Esophagus mucosa (tissue), 1 donor: ENCODE measurements around the gene EIF4G3. TPM values are rescaled to one million over a fixed set of nuclear protein-coding genes. Genes with fewer than 3 reads are reported as not detected.
"Not testable (repeated sequence)": the region's sequence is repeated elsewhere in the genome, so short reads cannot be mapped to it uniquely, and the experiment has no call there.

Experiments used
- ATAC-seq: fragments of 200-7000 bp; cut with Tn5 transposase; one replicate; pipeline ENCODE4 v1.9.1; 2020
- total RNA-seq: library from RNA; stranded (reverse); gene quantifications from one replicate; pipeline ENCODE4 v1.2.4, GENCODE V29; 2023
- donor health status: DM: yes; HTN: yes; CAD: no.

EIF4G3 gene
- 35.7 TPM for total RNA-seq

GRCh38 chr1:21176586-21177555, at the start of gene EIF4G3:
Gene EIF4G3 (minus strand): TSS chr1:21176897. CDS start chr1:21002742, 174,155 bp downstream.
- ATAC-seq, result peak; percentile 97

DNA sequence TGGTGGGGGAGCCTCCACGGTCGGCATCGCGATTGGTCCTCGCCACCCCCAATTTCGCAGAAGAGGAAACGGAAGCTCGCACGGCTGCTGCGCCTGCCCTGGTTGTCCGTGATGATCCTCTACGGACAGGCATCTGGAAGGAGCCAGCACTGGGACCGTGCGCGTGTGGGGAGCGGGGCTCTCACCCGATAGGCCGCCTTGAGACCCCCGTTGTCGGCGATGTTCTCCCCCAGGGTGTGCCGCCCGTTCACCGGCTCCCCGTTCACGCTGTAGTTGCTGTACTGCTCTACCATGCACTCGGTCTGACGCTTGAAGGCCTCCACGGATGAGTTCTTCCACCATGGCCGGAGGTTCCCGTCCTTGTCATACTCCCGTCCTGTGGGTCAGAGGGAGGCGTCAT, 48.4 kb upstream of the EIF4G3 start:
- no peak for ATAC-seq

DNA sequence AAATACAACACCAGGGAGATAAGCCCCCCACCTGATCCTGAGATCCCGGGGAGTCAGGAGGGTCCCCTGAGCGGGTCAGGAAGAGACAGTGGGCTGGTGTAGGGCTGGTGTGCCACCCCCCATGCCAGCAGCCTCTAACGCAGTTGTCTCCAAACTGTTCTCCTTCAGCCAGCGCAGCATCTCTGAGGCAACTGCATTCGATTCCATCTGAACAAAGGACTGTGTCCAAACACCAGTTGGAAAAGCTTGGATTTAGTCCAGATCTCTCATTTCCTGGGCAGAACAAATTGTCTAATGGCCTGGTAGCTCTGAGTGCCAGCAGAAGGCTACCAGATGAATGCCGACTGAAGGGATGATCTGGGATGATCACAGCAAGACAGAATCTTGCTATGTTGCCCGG, 44.1 kb upstream of the EIF4G3 start:
- ATAC-seq, result no peak

DNA sequence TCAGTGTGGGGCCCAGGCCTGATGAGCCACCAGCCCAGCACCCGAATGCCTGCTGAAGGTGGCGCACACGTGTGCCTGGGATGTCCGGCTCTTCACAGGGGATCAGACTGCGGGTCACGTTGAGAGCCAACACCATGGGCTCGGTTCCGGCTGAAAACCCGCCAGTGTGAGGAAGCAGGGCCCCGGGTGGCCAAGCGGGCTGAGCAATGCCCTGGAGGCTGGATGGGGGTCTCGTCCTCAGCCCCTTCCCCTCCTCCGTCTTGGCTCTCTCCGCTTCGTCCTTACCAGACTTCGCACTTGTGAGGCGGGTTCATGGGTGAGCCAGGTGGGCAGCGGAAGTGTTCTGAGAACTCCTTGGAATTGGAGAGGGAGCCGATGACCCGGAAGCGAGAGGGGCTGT, 43.0 kb upstream of the EIF4G3 start:
- no peak for ATAC-seq

- ATAC-seq, result peak; percentile 34
These were observed 41.3 kb upstream of the EIF4G3 start for GRCh38 chr1:21217812-21218596.

GRCh38 chr1:21216835-21217811, 40.4 kb upstream of the EIF4G3 start:
- peak; percentile 45 for ATAC-seq

DNA sequence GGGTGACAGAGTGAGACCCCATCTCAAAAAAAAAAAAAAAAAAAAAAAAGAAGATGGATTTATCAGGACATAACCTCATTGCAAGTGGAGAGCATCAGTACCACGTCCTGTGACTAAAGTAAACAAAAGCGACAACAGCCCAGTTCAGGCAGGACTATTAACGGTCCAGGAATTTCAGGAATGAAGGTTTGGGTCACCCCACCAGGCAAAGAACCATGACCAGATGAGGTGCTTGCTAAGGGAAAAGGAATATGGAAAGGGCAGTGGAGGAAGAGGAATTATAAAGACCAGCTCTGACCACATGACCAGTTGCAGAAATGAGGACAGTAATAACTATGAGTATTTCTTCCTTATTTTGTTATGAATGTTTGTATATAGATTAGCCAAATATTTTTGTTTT, 35.4 kb upstream of the EIF4G3 start:
- no peak for ATAC-seq

DNA sequence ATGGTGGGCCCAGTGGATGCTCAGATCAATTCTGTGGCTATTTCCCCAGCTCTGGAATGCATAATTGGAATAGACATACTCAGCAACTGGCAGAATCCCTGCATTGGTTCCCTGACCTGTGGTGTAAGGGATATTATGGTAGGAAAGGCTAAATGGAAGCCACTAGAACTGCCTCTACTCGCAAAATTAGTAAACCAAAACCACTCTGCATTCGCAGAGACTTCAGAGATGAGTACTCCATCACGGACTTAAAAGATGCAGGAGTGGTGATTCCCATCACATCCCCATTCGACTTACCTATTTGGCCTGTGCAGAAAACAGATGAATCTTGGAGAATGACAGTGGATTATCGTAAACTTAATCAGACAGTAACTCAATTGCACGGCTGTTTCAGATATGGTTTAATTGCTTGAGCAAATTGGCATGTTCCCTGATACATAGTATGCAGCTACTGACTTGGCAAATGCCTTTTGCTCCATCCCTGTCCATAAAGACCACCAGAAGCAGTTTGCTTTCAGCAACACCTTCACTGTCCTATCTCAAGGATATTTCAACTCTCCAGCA, 31.5 kb upstream of the EIF4G3 start:
- not testable (repeated sequence) for ATAC-seq

DNA sequence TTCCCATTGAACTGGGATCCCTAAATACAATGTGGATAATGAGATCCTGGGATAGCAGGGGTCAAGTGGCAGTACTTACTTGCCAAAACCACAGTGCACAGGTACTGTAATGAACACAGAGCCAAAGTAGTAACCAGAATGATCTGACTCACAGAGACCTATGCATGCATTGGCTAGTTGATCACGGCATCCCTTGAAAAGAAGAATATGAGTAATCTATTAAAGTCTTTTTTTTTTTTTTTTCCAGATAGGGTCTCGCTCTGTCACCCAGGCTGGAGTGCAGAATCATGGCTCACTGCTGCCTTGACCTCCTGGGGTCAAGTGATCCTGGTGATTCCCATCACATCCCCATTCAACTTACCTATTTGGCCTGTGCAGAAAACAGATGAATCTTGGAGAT, 29.4 kb upstream of the EIF4G3 start:
- no peak for ATAC-seq

DNA sequence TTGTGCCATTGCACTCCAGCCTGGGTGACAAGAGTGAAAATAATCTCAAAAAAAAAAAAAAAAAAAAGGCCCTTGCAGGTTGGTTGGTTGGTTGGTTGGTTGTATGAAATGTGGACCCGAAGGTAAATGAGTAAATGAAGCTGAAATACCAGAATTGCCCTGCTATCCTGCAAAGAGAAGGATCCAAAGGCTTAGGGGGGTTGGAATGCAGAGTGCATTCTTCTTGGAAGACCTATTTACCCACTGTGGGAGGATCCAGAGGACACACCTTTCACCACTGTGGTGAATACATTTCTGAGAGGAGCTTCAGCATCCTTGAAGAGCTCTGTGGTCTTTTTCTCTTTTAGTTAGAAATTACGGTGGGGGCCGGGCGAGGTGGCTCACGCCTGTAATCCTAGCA, 28.7 kb upstream of the EIF4G3 start:
- no peak for ATAC-seq

GRCh38 chr1:21201650-21202049, 25.0 kb upstream of the EIF4G3 start:
- ATAC-seq, result no peak

GRCh38 chr1:21201238-21201637, 24.5 kb upstream of the EIF4G3 start:
- not testable (repeated sequence) for ATAC-seq

DNA sequence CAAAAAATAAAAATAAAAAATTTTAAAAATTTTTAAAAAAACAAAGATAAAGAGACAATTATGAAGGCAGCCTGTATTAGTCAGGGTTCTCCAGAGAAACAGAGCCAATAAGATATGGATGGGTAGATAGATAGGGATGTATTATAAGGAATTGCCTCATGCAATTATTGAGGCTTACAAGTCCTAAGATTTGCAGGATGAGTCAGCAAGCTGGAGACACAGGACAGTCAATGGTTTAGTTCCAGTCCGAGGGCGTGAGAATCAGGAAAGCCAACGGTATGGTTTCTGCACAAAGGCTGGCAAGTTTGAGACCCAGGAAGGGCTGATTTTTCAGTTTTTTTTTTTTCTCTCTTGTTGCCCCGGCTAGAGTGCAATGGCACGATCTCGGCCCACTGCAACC, 24.1 kb upstream of the EIF4G3 start:
- ATAC-seq, result peak; percentile 44

GRCh38 chr1:21198929-21199328, 22.2 kb upstream of the EIF4G3 start:
- ATAC-seq, result no peak

DNA sequence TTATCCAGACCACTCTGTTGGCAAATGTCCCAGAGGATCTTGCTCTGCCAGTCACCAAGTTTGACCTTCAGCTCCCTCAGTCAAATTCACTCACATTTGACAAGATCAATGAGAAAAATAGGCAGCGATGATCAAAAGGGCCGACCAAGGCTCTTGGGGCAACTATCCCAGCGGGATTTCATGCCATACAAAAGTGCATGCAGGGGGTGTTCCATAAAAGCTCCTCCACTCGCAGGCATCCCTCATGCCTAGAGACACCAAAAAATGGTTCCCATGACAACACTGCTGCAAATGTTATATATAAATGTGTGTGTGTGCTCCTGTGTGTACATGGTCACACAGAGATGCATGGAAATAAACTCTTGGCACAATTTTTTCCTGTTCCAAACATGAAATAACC, 16.2 kb upstream of the EIF4G3 start:
- ATAC-seq, result no peak

DNA sequence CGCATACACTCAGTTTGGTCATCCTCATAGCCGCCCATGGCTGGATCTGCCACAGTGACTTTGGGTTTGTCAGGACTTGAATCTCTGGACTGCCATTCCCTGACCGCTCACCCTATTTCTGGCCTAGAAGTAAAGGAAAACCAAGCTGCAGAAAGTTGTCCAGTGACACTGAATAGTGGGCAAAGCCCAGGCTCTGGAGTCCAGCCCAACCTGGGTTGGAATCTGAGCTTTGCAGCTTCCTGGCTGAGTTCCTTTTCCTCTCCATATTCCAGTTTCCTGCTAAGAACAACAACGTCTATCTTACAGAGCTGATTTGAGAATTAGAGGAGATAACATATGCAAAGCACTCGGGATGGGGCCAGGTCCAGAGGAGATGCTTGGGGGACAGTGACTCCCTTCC, 15.6 kb upstream of the EIF4G3 start:
- ATAC-seq, result no peak

DNA sequence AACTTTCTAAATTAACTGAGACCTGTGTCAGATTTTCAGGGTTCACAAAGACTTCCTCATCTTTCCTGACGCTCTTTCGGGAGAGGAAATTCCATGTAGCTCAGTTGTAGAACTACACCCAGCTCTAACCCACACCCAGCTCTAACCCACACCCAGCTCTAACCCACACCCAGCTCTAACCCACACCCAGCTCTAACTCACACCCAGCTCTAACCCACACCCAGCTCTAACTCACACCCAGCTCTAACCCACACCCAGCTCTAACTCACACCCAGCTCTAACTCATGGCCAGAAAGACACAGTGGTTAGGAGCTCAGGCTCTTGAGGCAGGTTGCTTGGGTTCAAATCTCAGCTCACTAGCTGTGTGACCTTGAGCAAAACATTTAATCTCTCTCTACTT, 14.1 kb upstream of the EIF4G3 start:
- peak; percentile 44 for ATAC-seq

DNA sequence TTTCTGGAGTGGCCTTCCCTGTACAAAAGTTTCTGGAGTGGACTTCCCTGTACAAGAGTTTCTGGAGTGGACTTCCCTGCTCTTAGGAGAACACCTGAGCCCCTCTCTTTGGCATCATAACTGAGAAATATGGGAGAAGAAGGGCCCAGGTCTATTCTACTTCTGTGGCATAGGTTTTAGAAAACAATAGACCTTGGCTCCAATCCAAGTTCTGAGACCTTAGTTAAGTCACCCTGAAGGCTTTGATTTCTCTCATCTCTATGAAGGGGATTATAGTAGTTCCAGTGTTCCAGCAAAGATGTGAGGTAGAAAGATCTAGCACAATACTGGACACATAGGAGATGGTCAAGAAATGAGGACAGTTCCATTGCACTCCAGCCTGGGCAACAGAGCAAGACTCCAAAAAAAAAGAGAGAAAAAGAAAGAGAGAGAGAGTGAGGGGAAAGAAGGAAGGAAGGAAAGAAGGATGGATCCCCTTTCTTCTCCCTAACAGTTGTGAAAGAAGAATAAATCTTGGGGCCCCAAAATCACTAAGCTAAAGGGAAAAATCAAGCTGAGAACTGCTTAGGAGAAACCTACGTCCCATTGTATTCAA, 13.3 kb upstream of the EIF4G3 start:
- peak; percentile 19 for ATAC-seq

DNA sequence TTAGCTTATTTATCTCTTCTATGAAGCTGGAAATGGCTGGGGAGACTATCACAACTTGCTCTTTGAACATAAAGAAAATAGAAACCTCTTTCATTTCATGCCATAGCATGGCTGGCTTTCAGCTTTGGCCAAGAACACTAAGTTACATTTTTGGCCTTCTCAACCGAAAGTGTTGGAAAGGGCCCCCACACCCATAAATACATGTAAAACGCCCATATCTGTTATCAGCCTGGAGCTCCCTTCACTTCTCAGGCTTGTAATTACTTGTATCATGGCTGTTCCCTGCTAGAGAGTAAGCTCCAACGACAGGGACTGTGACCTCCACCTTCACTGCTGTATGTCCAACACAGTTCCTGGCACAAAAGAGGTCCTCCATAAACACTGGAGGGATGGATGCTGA, 12.7 kb upstream of the EIF4G3 start:
- ATAC-seq, result no peak

GRCh38 chr1:21188235-21188634, 11.5 kb upstream of the EIF4G3 start:
- no peak for ATAC-seq

GRCh38 chr1:21185221-21185731, 8.6 kb upstream of the EIF4G3 start:
- no peak for ATAC-seq
